Cardiac muscle cell (in vitro differentiated cells and primary cell): ENCODE results near the gene C16orf78. TPM values are rescaled to one million over a fixed set of nuclear protein-coding genes. Genes with fewer than 3 reads are reported as not detected.

Experiments
- DNase-seq, 2 donors: peaks; one replicate each; pipeline versions ENCODE4 v3.0.0 to v3.0.0-alpha.2; 2010 to 2017; ENCODE audit warnings: low read depth in 1 of 2, low spot score in 1 of 2
- H3K27ac ChIP-seq: fragments of 200-600 bp; sonication (generic); 2 replicates; pipeline ENCODE4 v1.5.1; 2016
- H3K27me3 ChIP-seq: fragments of 200-600 bp; sonication (generic); 2 replicates; pipeline ENCODE4 v1.6.0; 2016; ENCODE audit warnings: control low read depth
- H3K36me3 ChIP-seq: fragments of 200-600 bp; sonication (generic); 2 replicates; pipeline ENCODE4 v1.5.1; 2016; ENCODE audit warnings: control low read depth
- H3K4me1 ChIP-seq: fragments of 200-600 bp; sonication (generic); 2 replicates; pipeline ENCODE4 v1.8.1; 2017; ENCODE audit warnings: low read depth, mild to moderate bottlenecking, mixed run types
- H3K4me3 ChIP-seq: fragments of 200-600 bp; sonication (generic); 2 replicates; pipeline ENCODE4 v1.5.1; 2016; ENCODE audit warnings: mild to moderate bottlenecking
- H3K9me3 ChIP-seq: fragments of 200-600 bp; sonication (generic); 2 replicates; pipeline ENCODE4 v1.5.1; 2017; ENCODE audit warnings: low read depth, mild to moderate bottlenecking, control low read depth
- CTCF ChIP-seq: IDR thresholded peaks from 2 replicates; pipeline ENCODE4 v1.5.1; 2012; ENCODE audit warnings: low read depth, mild to moderate bottlenecking, low read length
- polyA plus RNA-seq: library from polyadenylated mRNA; unstranded; fragments of >200 nt; fragmentation: Nextera tagmentation; extraction: Ambion mirVana; gene quantifications from 2 replicates; pipeline ENCODE4 v1.2.1, GENCODE V29; 2016
- total RNA-seq: library from RNA; depleted of rRNA; stranded (reverse); fragments of >200 nt; gene quantifications from 2 replicates; pipeline ENCODE4 v1.2.3, GENCODE V29; 2016

Gene C16orf78
- total and polyA plus RNA-seq, 2 experiments from 2014 or later: not detected

- H3K36me3 ChIP-seq: no peaks in the 10 kb centered on the region
- no peaks in the 10 kb centered on the region for H3K4me1 ChIP-seq
- peaks cover 3% of the 10 kb centered on the region for H3K27me3 ChIP-seq
- no peak overlapping the region for H3K27ac ChIP-seq
- no peak for DNase-seq
- H3K4me3 ChIP-seq: no peak overlapping the region
- no peak for TF ChIP-seq CTCF
- H3K9me3 ChIP-seq: no peaks in the 10 kb centered on the region
These were observed 58.1 kb downstream of the C16orf78 start for GRCh38 chr16:49431591-49432290.

- H3K9me3 ChIP-seq: no peaks in the 10 kb centered on the region
- H3K4me1 ChIP-seq: no peaks in the 10 kb centered on the region
- no peak for DNase-seq
- no peak for TF ChIP-seq CTCF
- no peaks in the 10 kb centered on the region for H3K36me3 ChIP-seq
- H3K4me3 ChIP-seq: no peak overlapping the region
- peaks cover 3% of the 10 kb centered on the region for H3K27me3 ChIP-seq
- no peak overlapping the region for H3K27ac ChIP-seq
These were observed 61.1 kb downstream of the C16orf78 start for GRCh38 chr16:49434733-49435132.

- peaks cover 3% of the 10 kb centered on the region for H3K27me3 ChIP-seq
- no peak overlapping the region for H3K4me3 ChIP-seq
- TF ChIP-seq CTCF: no peak
- no peak for DNase-seq
- H3K36me3 ChIP-seq: no peaks in the 10 kb centered on the region
- H3K27ac ChIP-seq: no peak overlapping the region
- no peaks in the 10 kb centered on the region for H3K4me1 ChIP-seq
- no peaks in the 10 kb centered on the region for H3K9me3 ChIP-seq
These were observed 62.6 kb downstream of the C16orf78 start for GRCh38 chr16:49436181-49436580.

- Histone ChIP-seq H3K4me3 (no peak overlapping the region), H3K9me3 (no peaks in the 10 kb centered on the region), H3K27me3 (peaks cover 3% of the 10 kb centered on the region), H3K4me1 (peaks cover 5% of the 10 kb centered on the region), H3K27ac (no peak overlapping the region), H3K36me3 (no peaks in the 10 kb centered on the region)
- no peak for DNase-seq
- no peak for TF ChIP-seq CTCF
These were observed 63.7 kb downstream of the C16orf78 start for GRCh38 chr16:49437344-49437743.

- no peak overlapping the region for H3K27ac ChIP-seq
- H3K4me3 ChIP-seq: no peak overlapping the region
- no peak for DNase-seq
- H3K4me1 ChIP-seq: peaks cover 5% of the 10 kb centered on the region
- no peaks in the 10 kb centered on the region for H3K9me3 ChIP-seq
- H3K36me3 ChIP-seq: no peaks in the 10 kb centered on the region
- TF ChIP-seq CTCF: no peak
- peaks cover 3% of the 10 kb centered on the region for H3K27me3 ChIP-seq
These were observed 65.4 kb downstream of the C16orf78 start for GRCh38 chr16:49439050-49439449.

- H3K36me3 ChIP-seq: no peaks in the 10 kb centered on the region
- DNase-seq: no peak
- peaks cover 3% of the 10 kb centered on the region for H3K27me3 ChIP-seq
- no peak overlapping the region for H3K27ac ChIP-seq
- H3K4me3 ChIP-seq: no peak overlapping the region
- peaks cover 5% of the 10 kb centered on the region for H3K4me1 ChIP-seq
- no peaks in the 10 kb centered on the region for H3K9me3 ChIP-seq
- no peak for TF ChIP-seq CTCF
These were observed 66.1 kb downstream of the C16orf78 start for GRCh38 chr16:49439676-49440075.
